Fibroblast of skin of left quadriceps (primary cell): ENCODE results near the gene NRXN3.
A peak's percentile ranks its signal among the peaks of the same experiment; 100 is the strongest.

Source experiments
- DNase-seq, 2 experiments: peaks; one replicate each; pipeline ENCODE4 v3.0.0-alpha.2; 2013; ENCODE audit warnings: low read depth in 2 of 2

Gene NRXN3

DNA sequence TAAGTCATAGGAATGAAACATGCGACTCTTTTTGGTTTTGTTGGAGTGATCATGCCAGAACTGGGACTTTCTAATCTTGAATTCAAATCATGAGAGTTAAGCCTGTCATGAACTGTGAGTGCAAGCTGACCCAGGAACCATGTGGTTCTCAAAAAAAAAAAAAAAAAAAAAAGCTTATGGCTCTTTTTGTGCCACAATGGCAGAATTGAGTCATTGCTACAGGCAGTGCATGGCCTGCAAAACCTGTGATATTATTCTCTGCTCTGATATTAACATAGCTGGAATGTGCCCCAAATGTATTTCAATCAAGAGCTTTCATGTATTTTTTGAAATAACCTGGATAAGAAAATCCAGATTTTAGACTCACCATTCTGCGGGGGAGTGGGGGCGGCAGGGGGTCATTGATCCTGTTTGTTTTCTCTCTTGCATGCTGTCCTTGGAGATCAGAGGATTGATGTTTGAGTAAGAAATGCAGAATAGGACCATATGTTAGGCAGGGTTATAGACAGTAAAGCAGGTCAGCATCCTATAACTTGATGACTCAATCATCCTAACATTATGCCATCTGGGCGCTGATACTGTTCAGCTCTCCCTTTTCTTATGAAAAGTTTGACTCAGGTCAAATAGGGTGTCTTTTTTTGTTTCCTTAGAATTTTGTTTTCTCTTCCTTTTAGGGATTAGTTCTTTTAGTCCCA is 1243.7 kb downstream of the NRXN3 start:
- DNase-seq, result no peak

GRCh38 chr14:79415726-79416125 is 1245.6 kb downstream of the NRXN3 start:
- no peak for DNase-seq

GRCh38 chr14:79417961-79418360 is 1247.8 kb downstream of the NRXN3 start:
- DNase-seq, result no peak

DNA sequence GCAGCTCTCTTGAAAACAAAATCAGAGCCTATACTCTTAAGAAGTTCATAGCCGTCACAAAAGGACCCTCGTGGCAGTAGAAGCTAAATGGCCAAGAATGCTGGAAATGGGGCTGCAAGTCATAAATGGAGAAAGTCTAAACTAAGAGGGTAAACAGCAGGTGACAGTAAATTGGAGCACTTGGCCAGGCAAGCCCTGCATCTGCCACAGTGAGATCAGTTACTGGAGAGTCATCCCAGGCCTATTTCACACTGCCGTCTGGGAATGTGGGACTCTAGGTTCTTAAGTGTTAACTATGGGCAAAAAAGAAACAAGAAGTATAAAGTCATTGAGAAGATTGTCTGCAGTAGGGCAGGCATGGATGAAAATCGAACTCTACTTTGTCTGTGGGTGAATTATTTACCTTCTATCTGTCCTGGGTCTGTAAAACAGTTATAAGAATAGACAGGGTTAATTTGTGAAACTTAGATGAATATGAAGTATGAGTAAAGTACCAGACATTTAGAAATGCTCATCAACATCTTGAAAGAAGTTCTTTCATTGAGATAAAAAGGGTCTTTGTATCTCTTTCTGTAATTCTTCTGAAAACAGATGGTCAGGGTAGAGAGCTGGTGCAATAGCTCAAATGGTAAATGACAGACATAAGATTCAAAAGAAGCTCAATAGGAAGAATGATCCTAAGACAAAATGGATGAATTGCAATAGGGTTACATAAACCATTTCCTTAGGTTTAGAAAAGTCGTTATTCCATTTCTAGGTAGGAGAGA is 1248.7 kb downstream of the NRXN3 start:
- DNase-seq, result no peak

- no peak for DNase-seq
Measured at GRCh38 chr14:79419571-79420327, 1249.6 kb downstream of the NRXN3 start.

- no peak for DNase-seq
Measured at GRCh38 chr14:79420725-79421124, 1250.6 kb downstream of the NRXN3 start.

DNA sequence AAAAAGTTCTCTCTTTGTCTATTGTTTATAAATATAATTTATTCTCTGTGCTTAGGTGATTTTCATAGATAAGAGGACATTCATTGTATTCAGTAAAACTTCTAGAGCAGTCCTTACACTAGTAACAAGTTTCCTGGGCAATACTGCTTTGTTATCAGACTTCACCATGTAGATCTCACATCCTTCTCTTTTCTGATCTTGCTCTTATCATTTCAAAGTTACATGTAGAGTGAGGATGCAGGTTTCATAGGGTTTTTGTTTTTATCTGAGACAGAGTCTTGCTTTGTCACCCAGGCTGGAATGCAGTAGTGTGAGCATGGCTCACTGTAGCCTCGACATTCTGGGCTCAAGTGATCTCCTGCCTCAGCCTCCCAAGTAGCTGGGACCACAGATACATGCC is 1251.6 kb downstream of the NRXN3 start:
- no peak for DNase-seq

GRCh38 chr14:79424462-79424861 is 1254.3 kb downstream of the NRXN3 start:
- no peak for DNase-seq

GRCh38 chr14:79426103-79426755 is 1256.1 kb downstream of the NRXN3 start:
- DNase-seq, result no peak

DNA sequence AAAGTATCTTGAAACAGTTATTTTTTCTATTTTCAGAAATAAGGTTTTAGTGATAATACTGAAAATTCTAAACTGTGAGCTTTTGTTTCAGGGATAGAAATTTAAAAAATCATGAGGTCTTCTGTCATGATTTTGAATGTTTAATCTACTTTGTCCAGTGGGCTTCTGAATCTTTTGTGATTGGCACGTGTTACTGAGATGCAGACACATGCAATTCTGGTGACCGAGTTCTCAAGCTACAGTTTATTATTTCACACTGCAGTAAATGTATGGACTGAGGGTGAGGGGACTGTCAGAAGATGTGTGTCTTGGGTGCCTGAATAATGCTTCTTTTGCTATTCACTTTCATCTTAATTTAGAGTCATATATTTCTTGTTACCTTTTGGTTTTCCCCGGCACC is 1262.5 kb downstream of the NRXN3 start:
- no peak for DNase-seq

- no peak for DNase-seq
Measured at GRCh38 chr14:79436335-79436734, 1266.2 kb downstream of the NRXN3 start.

GRCh38 chr14:79437951-79438350 is 1267.8 kb downstream of the NRXN3 start:
- DNase-seq, result no peak

DNA sequence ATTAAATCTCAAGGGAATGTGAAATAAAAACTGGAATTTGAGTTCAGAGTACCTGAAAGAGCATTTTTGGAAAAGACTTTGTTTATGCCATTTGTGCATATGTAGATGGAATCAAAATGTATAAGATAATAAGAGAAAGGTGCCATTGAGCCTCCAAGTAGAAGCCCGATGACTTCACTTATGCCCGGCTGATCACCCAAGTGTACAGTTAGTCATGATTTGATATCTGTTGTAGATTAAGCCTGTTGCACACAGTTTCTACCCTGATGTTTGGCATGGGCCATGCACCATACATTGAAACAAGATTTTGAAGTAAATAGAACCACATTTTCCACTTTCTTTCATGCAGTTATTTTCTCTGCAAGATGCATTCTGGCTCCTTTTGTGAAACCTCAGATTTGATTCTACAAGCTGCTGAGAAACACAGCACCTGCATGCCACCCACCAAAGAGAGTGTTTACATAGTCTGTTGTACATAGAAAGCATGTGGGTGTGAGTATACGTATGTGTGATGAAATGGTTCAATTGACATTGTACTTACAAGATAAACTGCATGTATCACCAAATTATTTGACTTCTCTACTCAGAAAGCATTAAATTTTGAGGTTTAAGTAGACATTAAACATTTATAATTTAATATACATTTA is 1268.6 kb downstream of the NRXN3 start:
- no peak for DNase-seq

GRCh38 chr14:79442786-79443185 is 1272.6 kb downstream of the NRXN3 start:
- no peak for DNase-seq

- DNase-seq, result no peak
Measured at GRCh38 chr14:79443602-79444001, 1273.4 kb downstream of the NRXN3 start.

DNA sequence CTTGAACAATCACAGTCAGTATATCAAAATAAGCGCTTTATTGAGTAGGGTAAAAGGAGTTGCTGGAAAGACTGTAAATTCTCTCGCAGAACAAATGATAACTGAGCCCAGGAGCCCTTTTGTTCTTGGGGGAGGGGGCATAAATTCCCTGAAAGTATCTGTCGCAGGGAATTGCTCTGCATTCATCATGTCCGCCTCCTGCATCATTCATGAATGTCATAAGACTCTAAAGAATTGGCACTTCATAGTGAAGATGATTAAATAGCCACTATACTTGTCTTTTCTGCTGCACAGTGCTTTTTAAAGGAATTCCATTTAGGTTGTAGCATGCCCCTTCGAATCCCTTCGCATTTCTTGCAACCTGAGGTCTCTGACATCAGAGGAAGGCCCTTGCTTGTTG is 1278.8 kb downstream of the NRXN3 start:
- no peak for DNase-seq

GRCh38 chr14:79451601-79452000 is 1281.4 kb downstream of the NRXN3 start:
- DNase-seq, result no peak

- peak in 1 of 2 experiments; percentile 2 for DNase-seq
Measured at GRCh38 chr14:79453276-79453675, 1283.1 kb downstream of the NRXN3 start.

GRCh38 chr14:79464468-79464867 is 1294.3 kb downstream of the NRXN3 start:
- no peak for DNase-seq

DNA sequence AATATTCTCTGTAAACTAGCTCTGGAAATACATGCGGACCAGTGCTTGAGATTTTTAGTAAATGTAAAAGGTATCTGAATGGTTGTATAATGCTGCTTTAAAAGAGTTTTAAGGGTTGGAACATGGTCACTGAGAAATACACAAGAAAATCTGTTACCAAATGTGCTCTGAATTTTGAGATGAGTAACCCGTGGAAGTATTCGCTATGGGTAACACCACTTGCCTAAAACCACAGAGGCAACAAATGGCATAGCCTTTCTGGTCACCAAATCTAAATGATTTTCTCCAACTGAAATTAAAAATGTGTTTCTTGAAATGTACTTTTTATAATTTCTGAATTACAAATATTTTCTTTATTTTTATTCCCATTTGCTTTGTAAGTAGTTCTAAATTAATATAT is 1295.5 kb downstream of the NRXN3 start:
- DNase-seq, result no peak

GRCh38 chr14:79466938-79467527 is 1296.9 kb downstream of the NRXN3 start:
- no peak for DNase-seq
